NCI-H128 (cell line): ENCODE data around the gene CYB5R3.
A peak's percentile ranks its signal among the peaks of the same experiment; 100 is the strongest.
"Not testable (repeated sequence)": the region's sequence is repeated elsewhere in the genome, so short reads cannot be mapped to it uniquely, and the experiment has no call there.

Source experiments
- DNase-seq: peaks from one replicate; lab custom pipeline; 2025; ENCODE audit not compliant: unreplicated experiment; lab: John Stamatoyannopoulos, UW

CYB5R3 gene

GRCh38 chr22:42608136-42608822 is 40.9 kb downstream of the CYB5R3 start:
- DNase-seq, result no peak

GRCh38 chr22:42607641-42608040 is 41.6 kb downstream of the CYB5R3 start:
- not testable (repeated sequence) for DNase-seq

GRCh38 chr22:42604403-42604802 is 44.8 kb downstream of the CYB5R3 start:
- no peak for DNase-seq

GRCh38 chr22:42603427-42603826 is 45.8 kb downstream of the CYB5R3 start:
- DNase-seq, result no peak

GRCh38 chr22:42602470-42602869 is 46.7 kb downstream of the CYB5R3 start:
- DNase-seq, result no peak

- DNase-seq, result no peak
These were observed 47.2 kb downstream of the CYB5R3 start for GRCh38 chr22:42601879-42602465.

GRCh38 chr22:42596863-42597530 is 52.2 kb downstream of the CYB5R3 start:
- no peak for DNase-seq

GRCh38 chr22:42596336-42596735 is 52.9 kb downstream of the CYB5R3 start:
- no peak for DNase-seq

GRCh38 chr22:42595434-42595833 is 53.8 kb downstream of the CYB5R3 start:
- no peak for DNase-seq

- DNase-seq, result no peak
These were observed 57.2 kb downstream of the CYB5R3 start for GRCh38 chr22:42591987-42592386.

- DNase-seq, result no peak
These were observed 61.5 kb downstream of the CYB5R3 start for GRCh38 chr22:42587588-42588175.

GRCh38 chr22:42586381-42586780 is 62.8 kb downstream of the CYB5R3 start:
- no peak for DNase-seq

- DNase-seq, result no peak
These were observed 64.1 kb downstream of the CYB5R3 start for GRCh38 chr22:42585096-42585495.

GRCh38 chr22:42584364-42584940 is 64.7 kb downstream of the CYB5R3 start:
- no peak for DNase-seq

GRCh38 chr22:42582987-42583386 is 66.2 kb downstream of the CYB5R3 start:
- no peak for DNase-seq

- DNase-seq, result peak; percentile 16
These were observed 67.2 kb downstream of the CYB5R3 start for GRCh38 chr22:42581762-42582716.

- not testable (repeated sequence) for DNase-seq
These were observed 67.9 kb downstream of the CYB5R3 start for GRCh38 chr22:42581194-42581761.

GRCh38 chr22:42580040-42580439 is 69.2 kb downstream of the CYB5R3 start:
- DNase-seq, result not testable (repeated sequence)

GRCh38 chr22:42577623-42578240 is 71.5 kb downstream of the CYB5R3 start:
- no peak for DNase-seq

- not testable (repeated sequence) for DNase-seq
These were observed 72.1 kb downstream of the CYB5R3 start for GRCh38 chr22:42577141-42577540.
